Heart right ventricle (tissue), 16 donors: ENCODE data around the gene ANKRD52. TPM values are rescaled to one million over a fixed set of nuclear protein-coding genes. Genes with fewer than 3 reads are reported as not detected.
"Not testable (repeated sequence)": the region's sequence is repeated elsewhere in the genome, so short reads cannot be mapped to it uniquely, and the experiment has no call there.

Experiments
- ATAC-seq, 8 donors: fragments of 200-7000 bp; cut with Tn5 transposase; one replicate each; pipeline ENCODE4 v1.9.1; 2020; ENCODE audit warnings: mild to moderate bottlenecking in 8 of 8, moderate library complexity in 8 of 8, moderate number of reproducible peaks in 1 of 8
- DNase-seq, 2 donors: peaks; one replicate each; pipeline ENCODE4 v3.0.0-alpha.2; 2020
- H3K27ac ChIP-seq, 10 donors: fragments of 200-600 bp; sonication (generic) in 2 of 10; one replicate each; pipeline versions ENCODE4 v1.5.0 to v1.8.0; 2020 to 2022; ENCODE audit warnings: mild to moderate bottlenecking in 3 of 10
- H3K27me3 ChIP-seq, 7 donors: fragments of 200-600 bp; one replicate each; pipeline ENCODE4 v1.8.0; 2021 to 2022; ENCODE audit warnings: mild to moderate bottlenecking in 2 of 7
- H3K36me3 ChIP-seq, 9 donors: fragments of 200-600 bp; sonication (generic) in 1 of 9; one replicate each; pipeline versions ENCODE4 v1.5.0 to v1.8.0; 2020 to 2022; ENCODE audit warnings: mild to moderate bottlenecking in 2 of 9
- H3K4me1 ChIP-seq, 9 donors: fragments of 200-600 bp; sonication (generic) in 1 of 9; one replicate each; pipeline versions ENCODE4 v1.5.0 to v1.8.0; 2020 to 2022; ENCODE audit warnings: mild to moderate bottlenecking in 4 of 9
- H3K4me3 ChIP-seq, 10 donors: fragments of 200-600 bp; sonication (generic) in 2 of 10; one replicate each; pipeline versions ENCODE4 v1.5.0 to v1.8.0; 2020 to 2022; ENCODE audit warnings: mild to moderate bottlenecking in 7 of 10, moderate library complexity in 2 of 10
- H3K9me3 ChIP-seq, 11 donors: fragments of 200-600 bp in 10 of 11; sonication (generic) in 2 of 11; one replicate each; pipeline versions ENCODE4 v1.5.0 to v1.8.0; 2013 to 2022; ENCODE audit warnings: mild to moderate bottlenecking in 2 of 11, control low read depth in 1 of 11, moderate library complexity in 1 of 11
- CTCF ChIP-seq, 9 donors: fragments of 200-600 bp; sonication (generic) in 2 of 9; IDR thresholded peaks; one replicate each; pipeline versions ENCODE4 v1.5.0 to v1.8.0; 2021 to 2022; ENCODE audit warnings: antibody characterized with exemption in 9 of 9, mild to moderate bottlenecking in 5 of 9, moderate library complexity in 1 of 9
- WGBS, 2 donors: extraction: QIAGEN DNeasy Blood & Tissue Kit; methylation state at CpG; one replicate each; pipeline ENCODE4 v1.1.7; 2013; ENCODE audit warnings: inconsistent platforms in 1 of 2; 5-methylcytosine and 5-hydroxymethylcytosine counted together
- intact Hi-C, 10 donors: fragments of 100-400 bp; cut with DNase I; formaldehyde crosslinking; loops; one replicate each; pipeline versions ENCODE4 v1.11.1 to v1.14.2; 2022
- polyA plus RNA-seq, 2 donors: library from polyadenylated mRNA; stranded (reverse); fragments of 200-250 nt; gene quantifications; one replicate each; pipeline ENCODE4 v1.2.3, GENCODE V29; 2013
- total RNA-seq, 10 donors: library from RNA; stranded (reverse); fragmentation: NEBNext Ultra II Directional in 3 of 10; extraction: Animal tissue kit (Norgen Biotek cat#: 25700) in 3 of 10; gene quantifications; one replicate each; pipeline versions ENCODE4 v1.2.1 to v1.2.4, GENCODE V29; 2021 to 2023
- donor health status: Arrhythmogenic right ventricular cardiomyopathy.
- donor health status: ischemic (EF 13 %, LVEDD 7.1; RV severe dilation, severe dysfunction).
- donor health status: healthy with polysubstance abuse.
- donor health status: DM: no; HTN: yes; CAD: no.
- donor health status: DM: no; HTN: no; CAD: no.
- donor health status: ischemic (EF 25% LVEDD 6.9; RV normal size, moderate dysfunction).
- donor health status: ischemic (EF 25% LVEDD 5.7; RV mildly dilated, moderate dysfunction).
- donor health status: healthy.
- donor health status: DM: yes; HTN: yes; CAD: no.
- donor health status: Ischemic cardiomyopathy.
- donor health status: ischemic (EF 35%, LVEDD 5.7; RV mildly dilated, moderate dysfunction).
- donor health status: nonischemic (EF 11% LVEDD 7.7; RV severe dilation, severe dysfunction).
- donor health status: DM: yes; HTN: yes; CAD: no.
- donor health status: PGD.
- donor health status: ischemic (EF 29% LVEDD 5.4; RV normal size, mild dysfunction).
- donor health status: nonischemic (EF 23%, LVEDD 6.1; RV moderate dilation, normal function).

The ANKRD52 gene
- total and polyA plus RNA-seq, 12 donors: 10.2 to 30.9 (median 24.6) TPM

DNA sequence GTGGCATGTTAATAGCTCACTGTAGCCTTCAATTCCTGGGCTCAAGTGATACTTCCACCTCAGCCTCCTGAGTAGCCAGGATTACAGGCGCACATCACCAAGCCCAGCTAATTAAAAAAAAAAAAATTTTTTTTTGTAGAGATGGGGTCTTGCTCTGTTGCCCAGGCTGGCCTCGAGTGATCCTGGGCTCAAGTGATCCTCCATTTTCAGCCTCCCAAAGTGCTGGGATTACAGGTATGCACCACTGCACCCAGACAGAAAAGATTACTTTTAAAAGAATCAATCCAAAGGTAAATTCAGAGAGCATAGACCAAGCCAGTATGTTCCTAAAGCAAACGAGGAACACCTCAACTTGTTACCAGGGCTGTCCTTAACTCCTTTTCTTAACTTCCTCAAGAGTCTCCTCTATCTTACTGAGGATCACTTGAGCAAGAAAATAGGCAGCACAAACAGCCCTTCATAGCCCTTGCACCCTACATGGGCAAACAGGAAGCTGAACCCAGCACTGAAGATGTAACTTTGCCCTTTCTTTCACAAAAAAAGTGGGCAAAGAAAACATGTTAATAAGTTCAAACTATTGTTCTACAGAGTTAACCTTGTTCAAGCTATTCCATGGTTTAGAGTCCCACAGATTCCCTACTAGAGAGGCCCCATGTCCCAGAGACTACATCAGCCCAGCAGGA, 30.7 kb upstream of the ANKRD52 start:
- intact Hi-C loops: no loop called here
- 81 to 89% methylated on average over 3 of the region's 3 CpGs for WGBS, 2 donors
- no peaks in the 10 kb centered on the region for H3K27me3 ChIP-seq
- no peak for TF ChIP-seq CTCF (IDR thresholded peaks at IDR 0.05)
- DNase-seq: no peak
- no peak overlapping the region for H3K4me3 ChIP-seq
- ATAC-seq: no peak
- peak overlapping the region in 1 of 10 donors; percentile 7 for H3K27ac ChIP-seq
- no peaks in the 10 kb centered on the region for H3K9me3 ChIP-seq
- H3K36me3 ChIP-seq: peaks cover 0 to 93% (median 17%) of the 10 kb centered on the region in 9 donors
- H3K4me1 ChIP-seq: peaks cover 0 to 62% (median 46%) of the 10 kb centered on the region in 9 donors

- intact Hi-C loops: no loop called here
- ATAC-seq (peak in 3 of 8 donors; percentile 24 to 56 (median 40)), DNase-seq (no peak)
- 39 to 42% methylated on average over 4 of the region's 4 CpGs for WGBS, 2 donors
- H3K4me3 ChIP-seq: no peak overlapping the region
- no peaks in the 10 kb centered on the region for H3K9me3 ChIP-seq
- H3K4me1 ChIP-seq: peaks cover 0 to 38% (median 25%) of the 10 kb centered on the region in 9 donors
- H3K27ac ChIP-seq: peak overlapping the region in 5 of 10 donors; percentile 10 to 50 (median 20)
- H3K27me3 ChIP-seq: no peaks in the 10 kb centered on the region
- peaks cover 0 to 97% (median 38%) of the 10 kb centered on the region in 9 donors for H3K36me3 ChIP-seq
- no peak for TF ChIP-seq CTCF (IDR thresholded peaks at IDR 0.05)
These were observed 28.1 kb upstream of the ANKRD52 start for GRCh38 chr12:56286044-56286830.

DNA sequence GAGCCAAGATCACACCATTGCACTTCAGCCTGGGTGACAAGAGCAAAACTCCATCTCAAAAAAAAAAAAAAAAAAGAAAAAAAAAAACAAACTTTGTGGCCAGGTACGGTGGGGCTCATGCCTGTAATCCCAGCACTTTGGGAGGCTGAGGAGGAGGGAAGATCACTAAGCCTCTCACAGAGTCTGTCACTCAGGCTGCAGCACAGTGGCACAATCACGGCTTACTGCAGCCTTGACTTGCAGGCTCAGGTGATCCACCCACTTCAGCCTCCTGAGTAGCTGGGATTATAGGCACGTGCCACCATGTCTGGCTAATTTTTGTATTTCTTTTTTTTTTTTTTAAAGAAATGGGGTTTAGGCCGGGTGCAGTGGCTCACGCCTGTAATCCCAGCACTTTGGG, 26.1 kb upstream of the ANKRD52 start:
- 92% methylated on average over 5 of the region's 5 CpGs for WGBS, 2 donors
- H3K9me3 ChIP-seq, DNase-seq, H3K4me3 ChIP-seq, ATAC-seq, H3K27me3 ChIP-seq, intact Hi-C loops, H3K27ac ChIP-seq: not testable (repeated sequence)
- peaks cover 0 to 97% (median 51%) of the 10 kb centered on the region in 9 donors for H3K36me3 ChIP-seq
- H3K4me1 ChIP-seq: peaks cover 0 to 33% (median 23%) of the 10 kb centered on the region in 9 donors

GRCh38 chr12:56282579-56282978, 24.4 kb upstream of the ANKRD52 start:
- Histone ChIP-seq H3K27me3 (no peaks in the 10 kb centered on the region), H3K9me3 (no peaks in the 10 kb centered on the region), H3K4me1 (peaks cover 0 to 21% (median 19%) of the 10 kb centered on the region in 9 donors), H3K27ac (no peak overlapping the region), H3K4me3 (no peak overlapping the region), H3K36me3 (peaks cover 0 to 97% (median 68%) of the 10 kb centered on the region in 9 donors)
- ATAC-seq: no peak
- intact Hi-C loops: no loop called here
- no peak for DNase-seq
- TF ChIP-seq CTCF (IDR thresholded peaks at IDR 0.05): no peak
- 90 to 93% methylated on average over 2 of the region's 2 CpGs for WGBS, 2 donors
